ENCODE measurements around the gene PTPRD. TPM values are rescaled to one million over a fixed set of nuclear protein-coding genes. Genes with fewer than 3 reads are reported as not detected.

Gene PTPRD
- total and polyA plus RNA-seq, 2 donors (not counting 1 experiment from before 2014, with no cell fraction given), result 0.35 to 4.8 TPM

DNA sequence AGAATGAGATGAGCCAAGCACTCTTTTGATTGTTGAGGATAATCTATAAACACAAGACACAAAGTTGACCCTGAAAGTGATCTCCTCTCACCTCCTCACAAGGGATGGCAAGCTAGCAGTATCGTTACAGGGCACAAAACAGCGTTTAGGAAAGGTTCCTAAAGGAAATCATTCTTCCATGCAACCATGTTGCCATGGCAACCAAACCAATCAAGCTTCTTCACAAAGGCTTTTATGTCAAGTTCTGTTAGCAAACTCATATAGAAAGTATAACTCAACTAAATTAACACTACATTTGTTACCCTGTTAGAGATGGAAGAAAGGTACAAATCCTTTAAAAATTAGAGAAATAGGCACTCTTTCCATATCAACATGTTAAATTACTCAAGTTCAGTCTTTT is 1796.4 kb downstream of the PTPRD start:
- H2AFZ ChIP-seq (ENCODE audit: low read length), result no peak overlapping the region
- H4K20me1 ChIP-seq (ENCODE audit: control insufficient read depth, extremely low read depth, insufficient read depth, low read length), result no peaks in the 10 kb centered on the region
- no peaks in the 10 kb centered on the region for H3K27me3 ChIP-seq (ENCODE audit: control insufficient read depth, insufficient read depth, low read length)
- no peak overlapping the region for H3K9ac ChIP-seq (ENCODE audit: insufficient read depth, low read length)
- H3K4me3 ChIP-seq (replicated peaks in 1 of 4; ENCODE audit: control extremely low read depth in 1 of 4, insufficient read depth in 1 of 4, low read depth in 3 of 4, low read length in 4 of 4), result no peak overlapping the region
- H3K9me3 ChIP-seq (ENCODE audit: control insufficient read depth, insufficient read depth, low read depth, low read length), result no peaks in the 10 kb centered on the region
- H3K27ac ChIP-seq (ENCODE audit: insufficient read depth, low read length), result no peak overlapping the region
- DNase-seq (ENCODE audit: low read depth in 2 of 2), result no peak
- H3K4me2 ChIP-seq (ENCODE audit: extremely low read depth, insufficient read depth, low read length), result no peak overlapping the region
- H3K4me1 ChIP-seq (ENCODE audit: control insufficient read depth, extremely low read depth, insufficient read depth, low read length), result no peaks in the 10 kb centered on the region
- TF ChIP-seq, protein P1, sequence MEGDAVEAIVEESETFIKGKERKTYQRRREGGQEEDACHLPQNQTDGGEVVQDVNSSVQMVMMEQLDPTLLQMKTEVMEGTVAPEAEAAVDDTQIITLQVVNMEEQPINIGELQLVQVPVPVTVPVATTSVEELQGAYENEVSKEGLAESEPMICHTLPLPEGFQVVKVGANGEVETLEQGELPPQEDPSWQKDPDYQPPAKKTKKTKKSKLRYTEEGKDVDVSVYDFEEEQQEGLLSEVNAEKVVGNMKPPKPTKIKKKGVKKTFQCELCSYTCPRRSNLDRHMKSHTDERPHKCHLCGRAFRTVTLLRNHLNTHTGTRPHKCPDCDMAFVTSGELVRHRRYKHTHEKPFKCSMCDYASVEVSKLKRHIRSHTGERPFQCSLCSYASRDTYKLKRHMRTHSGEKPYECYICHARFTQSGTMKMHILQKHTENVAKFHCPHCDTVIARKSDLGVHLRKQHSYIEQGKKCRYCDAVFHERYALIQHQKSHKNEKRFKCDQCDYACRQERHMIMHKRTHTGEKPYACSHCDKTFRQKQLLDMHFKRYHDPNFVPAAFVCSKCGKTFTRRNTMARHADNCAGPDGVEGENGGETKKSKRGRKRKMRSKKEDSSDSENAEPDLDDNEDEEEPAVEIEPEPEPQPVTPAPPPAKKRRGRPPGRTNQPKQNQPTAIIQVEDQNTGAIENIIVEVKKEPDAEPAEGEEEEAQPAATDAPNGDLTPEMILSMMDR (conservative IDR thresholded peaks at IDR 0.05 in 1 of 2, IDR thresholded peaks at IDR 0.05 in 1 of 2; ENCODE audit: low read depth in 1 of 2, low read length in 2 of 2), result no peak
- TF ChIP-seq EZH2 (IDR thresholded peaks at IDR 0.05; ENCODE audit: low read length, missing control alignments), result no peak
- no peaks in the 10 kb centered on the region for H3K36me3 ChIP-seq (ENCODE audit: control insufficient read depth, insufficient read depth, low read length)
- H3K79me2 ChIP-seq (ENCODE audit: control insufficient read depth, insufficient read depth, low read length), result no peaks in the 10 kb centered on the region

DNA sequence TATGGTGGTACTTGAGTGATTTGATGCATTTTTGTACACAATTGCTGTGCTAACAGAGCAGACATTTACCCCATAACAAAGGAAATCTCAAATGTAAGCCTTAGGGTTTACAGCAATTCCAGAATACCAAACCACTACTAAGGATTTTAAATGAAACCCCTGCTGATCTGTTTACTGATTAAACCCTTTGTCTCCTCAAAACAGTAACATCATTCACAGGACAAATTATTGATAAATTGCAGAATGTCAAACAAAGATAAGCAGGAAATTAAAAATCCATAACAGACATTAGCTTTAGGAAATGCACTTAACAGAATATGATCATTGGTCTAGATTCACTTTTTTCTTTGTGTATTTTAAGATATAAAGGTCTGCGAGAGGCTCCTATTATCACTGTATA is 1796.9 kb downstream of the PTPRD start:
- no peaks in the 10 kb centered on the region for H4K20me1 ChIP-seq (ENCODE audit: control insufficient read depth, extremely low read depth, insufficient read depth, low read length)
- H3K27ac ChIP-seq (ENCODE audit: insufficient read depth, low read length), result no peak overlapping the region
- TF ChIP-seq, protein P1 (conservative IDR thresholded peaks at IDR 0.05 in 1 of 2, IDR thresholded peaks at IDR 0.05 in 1 of 2; ENCODE audit: low read depth in 1 of 2, low read length in 2 of 2), result no peak
- no peak for TF ChIP-seq EZH2 (IDR thresholded peaks at IDR 0.05; ENCODE audit: low read length, missing control alignments)
- H3K9ac ChIP-seq (ENCODE audit: insufficient read depth, low read length), result no peak overlapping the region
- no peaks in the 10 kb centered on the region for H3K9me3 ChIP-seq (ENCODE audit: control insufficient read depth, insufficient read depth, low read depth, low read length)
- no peaks in the 10 kb centered on the region for H3K4me1 ChIP-seq (ENCODE audit: control insufficient read depth, extremely low read depth, insufficient read depth, low read length)
- no peak overlapping the region for H2AFZ ChIP-seq (ENCODE audit: low read length)
- H3K36me3 ChIP-seq (ENCODE audit: control insufficient read depth, insufficient read depth, low read length), result no peaks in the 10 kb centered on the region
- H3K27me3 ChIP-seq (ENCODE audit: control insufficient read depth, insufficient read depth, low read length), result no peaks in the 10 kb centered on the region
- no peak overlapping the region for H3K4me2 ChIP-seq (ENCODE audit: extremely low read depth, insufficient read depth, low read length)
- no peak overlapping the region for H3K4me3 ChIP-seq (replicated peaks in 1 of 4; ENCODE audit: control extremely low read depth in 1 of 4, insufficient read depth in 1 of 4, low read depth in 3 of 4, low read length in 4 of 4)
- DNase-seq (ENCODE audit: low read depth in 2 of 2), result no peak
- H3K79me2 ChIP-seq (ENCODE audit: control insufficient read depth, insufficient read depth, low read length), result no peaks in the 10 kb centered on the region

GRCh38 chr9:8815219-8815618 is 1797.6 kb downstream of the PTPRD start:
- no peak for DNase-seq (ENCODE audit: low read depth in 2 of 2)
- TF ChIP-seq EZH2 (IDR thresholded peaks at IDR 0.05; ENCODE audit: low read length, missing control alignments), result no peak
- TF ChIP-seq, protein P1 (conservative IDR thresholded peaks at IDR 0.05 in 1 of 2, IDR thresholded peaks at IDR 0.05 in 1 of 2; ENCODE audit: low read depth in 1 of 2, low read length in 2 of 2), result no peak
- no peaks in the 10 kb centered on the region for H3K4me1 ChIP-seq (ENCODE audit: control insufficient read depth, extremely low read depth, insufficient read depth, low read length)
- no peak overlapping the region for H2AFZ ChIP-seq (ENCODE audit: low read length)
- no peaks in the 10 kb centered on the region for H3K9me3 ChIP-seq (ENCODE audit: control insufficient read depth, insufficient read depth, low read depth, low read length)
- H3K9ac ChIP-seq (ENCODE audit: insufficient read depth, low read length), result no peak overlapping the region
- no peaks in the 10 kb centered on the region for H3K79me2 ChIP-seq (ENCODE audit: control insufficient read depth, insufficient read depth, low read length)
- H3K36me3 ChIP-seq (ENCODE audit: control insufficient read depth, insufficient read depth, low read length), result no peaks in the 10 kb centered on the region
- no peaks in the 10 kb centered on the region for H4K20me1 ChIP-seq (ENCODE audit: control insufficient read depth, extremely low read depth, insufficient read depth, low read length)
- H3K4me3 ChIP-seq (replicated peaks in 1 of 4; ENCODE audit: control extremely low read depth in 1 of 4, insufficient read depth in 1 of 4, low read depth in 3 of 4, low read length in 4 of 4), result no peak overlapping the region
- H3K4me2 ChIP-seq (ENCODE audit: extremely low read depth, insufficient read depth, low read length), result no peak overlapping the region
- no peak overlapping the region for H3K27ac ChIP-seq (ENCODE audit: insufficient read depth, low read length)
- no peaks in the 10 kb centered on the region for H3K27me3 ChIP-seq (ENCODE audit: control insufficient read depth, insufficient read depth, low read length)

Data from fibroblast of lung (primary cell).